Testis (tissue), 2 donors: Measurements from ENCODE around the gene CDH6.

ENCODE experiments used
- CTCF ChIP-seq, 3 experiments: fragments of 450-650 bp in 2 of 3; fragments of 200-600 bp in 1 of 3; sonication (generic) in 1 of 3; IDR thresholded peaks; one replicate each; pipeline ENCODE4 v1.5.1; 2016 to 2019; ENCODE audit warnings: antibody characterized with exemption in 3 of 3, mild to moderate bottlenecking in 2 of 3, moderate library complexity in 1 of 3
- POLR2A ChIP-seq: fragments of 450-650 bp; IDR thresholded peaks from one replicate; pipeline ENCODE4 v1.6.1; 2017; ENCODE audit warnings: antibody characterized with exemption, mild to moderate bottlenecking, moderate library complexity

GRCh38 chr5:31300501-31300900, 107.0 kb downstream of the CDH6 start:
- TF ChIP-seq POLR2A (no peak), CTCF (IDR thresholded peaks at IDR 0.05) (no peak)
